ENCODE results near the gene UBE2K.
"Not testable (repeated sequence)": the region's sequence is repeated elsewhere in the genome, so short reads cannot be mapped to it uniquely, and the experiment has no call there.

Gene UBE2K

DNA sequence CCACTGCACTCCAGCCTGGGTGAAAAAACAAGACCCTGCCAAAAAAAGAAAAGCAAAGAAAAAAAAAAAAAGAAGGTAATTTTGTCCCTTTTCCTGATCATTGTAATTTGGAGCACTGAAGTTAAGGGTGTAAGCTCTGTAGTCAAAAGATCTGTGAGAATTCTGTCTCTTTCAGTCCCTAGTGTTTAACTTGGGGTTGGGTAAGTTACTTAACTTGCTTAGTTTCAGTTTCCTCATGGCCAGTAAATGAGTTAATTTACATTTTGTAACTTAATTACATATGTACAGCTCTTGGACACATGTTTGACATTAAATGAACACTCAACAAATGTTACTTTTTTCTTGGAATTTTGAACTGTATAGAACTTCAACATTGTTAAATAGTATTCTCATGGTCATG, 10.9 kb upstream of the UBE2K start:
- H3K27me3 ChIP-seq (ENCODE audit: control insufficient read depth in 1 of 2, insufficient read depth in 2 of 2, low read length in 2 of 2), result no peaks in the 10 kb centered on the region
- H3K9me3 ChIP-seq (ENCODE audit: control insufficient read depth in 2 of 2, low read length in 2 of 2), result no peaks in the 10 kb centered on the region
- no peak overlapping the region for H3K9ac ChIP-seq (ENCODE audit: low read length in 2 of 2)
- H3K36me3 ChIP-seq (ENCODE audit: control insufficient read depth in 2 of 2, insufficient read depth in 2 of 2, low read length in 2 of 2), result no peaks in the 10 kb centered on the region
- no peak overlapping the region for H3K27ac ChIP-seq (ENCODE audit: low read length)
- no peaks in the 10 kb centered on the region for H3K4me1 ChIP-seq (ENCODE audit: control insufficient read depth, insufficient read depth, low read length)
- H3K4me3 ChIP-seq (ENCODE audit: low read length in 2 of 2), result no peak overlapping the region

DNA sequence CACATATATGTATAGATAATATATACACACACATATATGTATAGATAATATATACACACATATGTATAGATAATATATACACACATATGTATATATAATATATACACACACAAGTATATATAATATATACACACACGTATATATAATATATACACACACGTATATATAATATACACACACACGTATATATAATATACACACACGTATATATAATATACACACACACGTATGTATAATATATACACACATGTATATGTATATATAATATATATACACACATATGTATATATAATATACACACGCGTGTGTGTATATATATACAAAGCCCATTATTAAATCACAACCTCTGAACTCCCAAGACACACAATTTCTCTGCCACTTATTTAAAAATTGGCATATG, 8.0 kb upstream of the UBE2K start:
- Histone ChIP-seq H3K27me3 (ENCODE audit: control insufficient read depth in 1 of 2, insufficient read depth in 2 of 2, low read length in 2 of 2) (no peaks in the 10 kb centered on the region), H3K36me3 (ENCODE audit: control insufficient read depth in 2 of 2, insufficient read depth in 2 of 2, low read length in 2 of 2) (no peaks in the 10 kb centered on the region), H3K27ac (ENCODE audit: low read length) (no peak overlapping the region), H3K9ac (ENCODE audit: low read length in 2 of 2) (no peak overlapping the region), H3K9me3 (ENCODE audit: control insufficient read depth in 2 of 2, low read length in 2 of 2) (no peaks in the 10 kb centered on the region), H3K4me1 (ENCODE audit: control insufficient read depth, insufficient read depth, low read length) (no peaks in the 10 kb centered on the region), H3K4me3 (ENCODE audit: low read length in 2 of 2) (no peak overlapping the region)

DNA sequence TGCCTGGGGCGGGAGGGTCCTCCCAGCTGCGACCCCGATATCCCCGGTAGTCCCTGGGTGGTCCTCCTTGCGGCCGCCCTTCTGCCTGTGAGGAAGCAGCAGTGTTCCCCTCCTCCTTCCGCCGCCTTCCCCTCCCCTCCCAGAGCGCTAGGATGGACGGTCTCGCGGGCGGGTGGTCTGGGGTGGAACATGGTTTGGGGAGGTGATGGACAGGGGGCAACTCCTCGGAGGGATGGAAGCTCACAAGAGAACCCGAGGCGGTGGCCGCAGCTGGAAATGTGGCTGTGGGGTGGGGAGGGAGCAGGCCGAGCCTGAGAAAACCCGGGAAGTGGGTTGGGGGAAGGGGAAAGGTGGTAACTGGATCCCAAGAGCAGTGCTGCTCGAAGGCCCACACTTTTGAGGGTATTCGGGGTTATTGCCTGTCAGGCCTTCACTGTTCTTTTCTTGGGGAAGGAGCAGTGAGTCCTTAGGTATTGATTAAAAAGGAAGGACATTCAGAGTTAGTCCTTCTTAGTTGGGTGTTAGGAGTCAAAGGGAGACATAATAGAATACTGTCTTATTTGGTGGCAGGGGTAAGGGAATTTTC, 581 bp downstream of the UBE2K start:
- H3K9ac ChIP-seq (ENCODE audit: low read length in 2 of 2), result peak overlapping the region; percentile 86 to 88
- H3K4me1 ChIP-seq (ENCODE audit: control insufficient read depth, insufficient read depth, low read length), result peaks cover 5% of the 10 kb centered on the region
- H3K27ac ChIP-seq (ENCODE audit: low read length), result peak overlapping the region; percentile 87
- H3K4me3 ChIP-seq (ENCODE audit: low read length in 2 of 2), result peak overlapping the region; percentile 72 to 95
- H3K36me3 ChIP-seq (ENCODE audit: control insufficient read depth in 2 of 2, insufficient read depth in 2 of 2, low read length in 2 of 2), result peaks cover 0 to 2% of the 10 kb centered on the region in 2 donors
- H3K27me3 ChIP-seq (ENCODE audit: control insufficient read depth in 1 of 2, insufficient read depth in 2 of 2, low read length in 2 of 2), result no peaks in the 10 kb centered on the region
- no peaks in the 10 kb centered on the region for H3K9me3 ChIP-seq (ENCODE audit: control insufficient read depth in 2 of 2, low read length in 2 of 2)

DNA sequence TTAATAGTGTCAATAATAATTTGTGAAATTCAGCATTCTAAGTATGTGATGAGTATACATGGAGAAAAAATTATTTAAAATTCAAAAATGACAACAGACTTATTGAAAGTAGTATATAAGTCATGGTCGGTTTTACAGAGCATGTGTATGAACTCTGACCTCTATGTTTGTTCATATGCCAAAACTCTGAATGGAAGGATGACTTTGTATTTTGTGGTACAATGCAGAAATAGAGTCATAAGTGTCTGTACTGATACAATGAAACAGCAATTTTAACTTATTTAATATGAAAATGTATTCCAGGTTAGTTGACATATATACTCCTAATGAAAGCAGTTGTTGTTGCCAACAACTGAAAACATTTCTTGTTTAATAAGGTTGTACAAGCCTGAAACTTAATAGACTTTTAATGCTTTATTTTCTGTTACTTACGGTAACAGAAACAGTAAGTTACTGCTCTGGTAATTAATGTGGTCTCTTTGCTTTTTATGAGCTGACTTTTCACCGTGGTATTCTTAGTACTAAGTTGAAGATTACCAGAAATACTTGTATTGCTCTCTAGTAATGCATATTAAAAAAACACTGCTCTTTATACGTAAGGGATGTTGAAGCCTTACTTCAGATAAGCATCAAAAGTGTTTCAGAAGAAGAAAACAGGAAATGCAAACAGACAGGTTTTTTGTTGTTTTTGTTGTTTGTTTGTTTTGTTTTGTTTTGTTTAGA, 1.9 kb downstream of the UBE2K start:
- Histone ChIP-seq H3K27ac (ENCODE audit: low read length) (no peak overlapping the region), H3K27me3 (ENCODE audit: control insufficient read depth in 1 of 2, insufficient read depth in 2 of 2, low read length in 2 of 2) (no peaks in the 10 kb centered on the region), H3K36me3 (ENCODE audit: control insufficient read depth in 2 of 2, insufficient read depth in 2 of 2, low read length in 2 of 2) (peaks cover 0 to 2% of the 10 kb centered on the region in 2 donors), H3K4me3 (ENCODE audit: low read length in 2 of 2) (peak overlapping the region; percentile 72 to 95), H3K4me1 (ENCODE audit: control insufficient read depth, insufficient read depth, low read length) (peaks cover 5% of the 10 kb centered on the region), H3K9me3 (ENCODE audit: control insufficient read depth in 2 of 2, low read length in 2 of 2) (no peaks in the 10 kb centered on the region), H3K9ac (ENCODE audit: low read length in 2 of 2) (peak overlapping the region in 1 of 2 donors; percentile 88)

DNA sequence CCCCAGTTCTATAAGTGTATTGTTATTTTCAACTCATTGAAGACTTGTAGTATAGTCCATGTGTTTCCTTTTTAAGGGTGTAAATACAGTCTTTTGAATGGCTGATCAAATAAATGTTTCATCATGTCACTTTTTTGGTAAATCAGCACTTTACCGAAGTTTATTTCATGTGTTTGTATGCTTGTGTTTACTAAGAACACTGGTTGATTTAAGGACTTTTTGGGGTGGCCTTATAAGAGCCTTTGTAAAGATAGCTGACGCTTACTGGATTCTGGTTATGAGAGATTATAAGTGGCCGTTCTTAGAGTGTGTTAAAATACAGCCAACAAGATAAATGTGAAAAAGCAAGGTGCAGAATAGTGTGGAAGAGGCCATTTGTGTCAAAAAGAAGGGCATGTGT, 2.6 kb downstream of the UBE2K start:
- Histone ChIP-seq H3K36me3 (ENCODE audit: control insufficient read depth in 2 of 2, insufficient read depth in 2 of 2, low read length in 2 of 2) (peaks cover 0 to 2% of the 10 kb centered on the region in 2 donors), H3K27me3 (ENCODE audit: control insufficient read depth in 1 of 2, insufficient read depth in 2 of 2, low read length in 2 of 2) (no peaks in the 10 kb centered on the region), H3K4me3 (ENCODE audit: low read length in 2 of 2) (peak overlapping the region in 1 of 2 donors; percentile 72), H3K27ac (ENCODE audit: low read length) (no peak overlapping the region), H3K9ac (ENCODE audit: low read length in 2 of 2) (no peak overlapping the region), H3K9me3 (ENCODE audit: control insufficient read depth in 2 of 2, low read length in 2 of 2) (no peaks in the 10 kb centered on the region), H3K4me1 (ENCODE audit: control insufficient read depth, insufficient read depth, low read length) (peaks cover 5% of the 10 kb centered on the region)

DNA sequence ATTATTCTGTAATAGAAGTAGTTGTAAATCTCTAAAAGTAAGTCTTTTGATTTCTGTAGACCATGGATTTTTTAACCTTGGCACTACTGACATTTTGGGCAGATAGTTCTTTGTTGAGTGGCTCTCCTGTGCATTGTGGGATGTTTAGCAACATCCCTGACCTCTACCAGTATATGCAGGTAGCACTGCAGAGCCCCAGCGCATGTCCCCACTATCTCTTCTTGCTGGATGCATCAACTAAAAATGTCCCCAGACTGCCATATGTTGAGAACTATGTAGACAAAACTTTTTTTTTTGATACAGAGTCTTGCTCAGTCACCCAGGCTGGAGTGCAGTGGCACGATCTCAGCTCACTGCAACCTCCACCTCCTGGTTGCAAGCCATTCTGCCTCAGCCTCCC, 4.8 kb downstream of the UBE2K start:
- Histone ChIP-seq H3K27me3 (ENCODE audit: control insufficient read depth in 1 of 2, insufficient read depth in 2 of 2, low read length in 2 of 2) (no peaks in the 10 kb centered on the region), H3K4me1 (ENCODE audit: control insufficient read depth, insufficient read depth, low read length) (no peaks in the 10 kb centered on the region), H3K4me3 (ENCODE audit: low read length in 2 of 2) (no peak overlapping the region), H3K36me3 (ENCODE audit: control insufficient read depth in 2 of 2, insufficient read depth in 2 of 2, low read length in 2 of 2) (peaks cover 0 to 2% of the 10 kb centered on the region in 2 donors), H3K27ac (ENCODE audit: low read length) (no peak overlapping the region), H3K9ac (ENCODE audit: low read length in 2 of 2) (no peak overlapping the region), H3K9me3 (ENCODE audit: control insufficient read depth in 2 of 2, low read length in 2 of 2) (no peaks in the 10 kb centered on the region)

DNA sequence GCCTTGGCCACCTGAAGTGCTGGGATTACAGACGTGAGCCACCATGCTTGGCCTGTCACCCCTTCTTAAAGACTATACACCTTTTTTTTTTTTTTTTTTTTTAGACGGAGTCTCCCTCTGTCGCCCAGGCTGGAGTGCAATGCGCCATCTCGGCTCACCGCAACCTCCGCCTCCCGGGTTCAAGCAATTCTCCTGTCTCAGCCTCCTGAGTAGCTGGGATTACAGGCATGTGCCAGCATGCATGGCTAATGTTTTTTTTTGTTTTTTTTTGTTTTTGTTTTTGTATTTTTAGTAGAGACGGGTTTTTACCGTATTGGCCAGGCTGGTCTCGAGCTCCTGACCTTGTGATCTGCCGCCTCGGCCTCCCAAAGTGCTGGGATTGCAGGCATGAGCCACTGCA, 6.9 kb downstream of the UBE2K start:
- H3K27me3 ChIP-seq (ENCODE audit: control insufficient read depth in 1 of 2, insufficient read depth in 2 of 2, low read length in 2 of 2); H3K27ac ChIP-seq (ENCODE audit: low read length); H3K4me3 ChIP-seq (ENCODE audit: low read length in 2 of 2); H3K36me3 ChIP-seq (ENCODE audit: control insufficient read depth in 2 of 2, insufficient read depth in 2 of 2, low read length in 2 of 2); H3K9me3 ChIP-seq (ENCODE audit: control insufficient read depth in 2 of 2, low read length in 2 of 2); H3K9ac ChIP-seq (ENCODE audit: low read length in 2 of 2); H3K4me1 ChIP-seq (ENCODE audit: control insufficient read depth, insufficient read depth, low read length): not testable (repeated sequence)

DNA sequence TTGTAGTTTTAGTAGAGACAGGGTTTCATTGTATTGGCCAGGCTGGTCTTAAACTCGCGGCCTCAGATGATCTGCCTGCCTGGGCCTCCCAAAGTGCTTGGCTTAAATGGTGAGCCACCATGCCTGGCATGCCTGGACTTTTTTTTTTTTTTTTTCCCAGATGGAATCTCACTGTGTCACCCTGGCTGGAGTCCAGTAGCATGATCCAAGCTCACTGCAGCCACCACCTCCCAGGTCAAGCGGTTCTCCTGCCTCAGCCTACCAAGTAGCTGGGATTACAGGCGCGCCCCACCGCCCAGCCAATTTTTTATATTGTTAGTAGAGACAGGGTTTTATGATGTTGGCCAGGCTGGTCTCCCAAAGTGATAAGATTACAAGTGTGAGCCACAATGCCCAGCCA, 8.4 kb downstream of the UBE2K start:
- H3K4me1 ChIP-seq (ENCODE audit: control insufficient read depth, insufficient read depth, low read length), result no peaks in the 10 kb centered on the region
- no peaks in the 10 kb centered on the region for H3K27me3 ChIP-seq (ENCODE audit: control insufficient read depth in 1 of 2, insufficient read depth in 2 of 2, low read length in 2 of 2)
- H3K9ac ChIP-seq (ENCODE audit: low read length in 2 of 2), result no peak overlapping the region
- no peak overlapping the region for H3K4me3 ChIP-seq (ENCODE audit: low read length in 2 of 2)
- H3K27ac ChIP-seq (ENCODE audit: low read length), result no peak overlapping the region
- peaks cover 0 to 2% of the 10 kb centered on the region in 2 donors for H3K36me3 ChIP-seq (ENCODE audit: control insufficient read depth in 2 of 2, insufficient read depth in 2 of 2, low read length in 2 of 2)
- H3K9me3 ChIP-seq (ENCODE audit: control insufficient read depth in 2 of 2, low read length in 2 of 2), result no peaks in the 10 kb centered on the region

DNA sequence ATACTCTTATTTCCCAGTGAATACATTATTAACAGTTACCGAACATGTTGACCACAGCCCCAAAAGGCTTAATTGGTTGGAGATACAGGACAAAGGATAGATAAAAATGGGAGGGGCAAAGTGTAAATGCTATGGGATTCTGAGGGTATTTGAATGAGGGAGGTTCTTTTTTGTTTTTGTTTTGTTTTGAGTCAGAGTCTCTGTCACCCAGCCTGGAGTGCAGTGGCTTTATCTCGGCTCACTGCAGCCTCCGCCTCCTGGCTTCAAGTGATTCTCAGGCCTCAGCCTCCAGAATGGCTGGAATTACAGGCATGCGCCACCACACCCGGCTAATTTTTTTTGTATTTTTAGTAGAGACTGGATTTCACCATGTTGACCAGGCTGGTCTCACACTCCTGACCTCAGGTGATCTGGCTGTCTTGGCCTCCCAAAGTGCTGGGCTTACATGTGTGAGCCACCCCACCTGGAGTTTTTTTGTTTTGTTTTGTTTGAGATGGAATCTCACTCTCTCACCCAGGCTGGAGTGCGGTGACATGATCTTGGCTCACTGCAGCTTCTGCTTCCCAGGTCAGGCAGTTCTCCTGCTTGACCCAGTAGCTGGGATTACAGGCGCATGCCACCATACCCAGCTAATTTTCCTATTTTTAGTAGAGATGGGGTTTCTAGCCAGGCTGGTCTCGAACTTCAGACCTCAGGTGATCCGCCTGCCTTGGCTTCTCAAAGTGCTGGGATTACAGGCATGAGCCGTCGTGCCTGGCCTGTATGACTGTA, 9.0 kb downstream of the UBE2K start:
- H3K4me1 ChIP-seq (ENCODE audit: control insufficient read depth, insufficient read depth, low read length), result no peaks in the 10 kb centered on the region
- no peaks in the 10 kb centered on the region for H3K27me3 ChIP-seq (ENCODE audit: control insufficient read depth in 1 of 2, insufficient read depth in 2 of 2, low read length in 2 of 2)
- no peak overlapping the region for H3K27ac ChIP-seq (ENCODE audit: low read length)
- no peak overlapping the region for H3K4me3 ChIP-seq (ENCODE audit: low read length in 2 of 2)
- no peaks in the 10 kb centered on the region for H3K9me3 ChIP-seq (ENCODE audit: control insufficient read depth in 2 of 2, low read length in 2 of 2)
- H3K9ac ChIP-seq (ENCODE audit: low read length in 2 of 2), result no peak overlapping the region
- H3K36me3 ChIP-seq (ENCODE audit: control insufficient read depth in 2 of 2, insufficient read depth in 2 of 2, low read length in 2 of 2), result peaks cover 0 to 2% of the 10 kb centered on the region in 2 donors

DNA sequence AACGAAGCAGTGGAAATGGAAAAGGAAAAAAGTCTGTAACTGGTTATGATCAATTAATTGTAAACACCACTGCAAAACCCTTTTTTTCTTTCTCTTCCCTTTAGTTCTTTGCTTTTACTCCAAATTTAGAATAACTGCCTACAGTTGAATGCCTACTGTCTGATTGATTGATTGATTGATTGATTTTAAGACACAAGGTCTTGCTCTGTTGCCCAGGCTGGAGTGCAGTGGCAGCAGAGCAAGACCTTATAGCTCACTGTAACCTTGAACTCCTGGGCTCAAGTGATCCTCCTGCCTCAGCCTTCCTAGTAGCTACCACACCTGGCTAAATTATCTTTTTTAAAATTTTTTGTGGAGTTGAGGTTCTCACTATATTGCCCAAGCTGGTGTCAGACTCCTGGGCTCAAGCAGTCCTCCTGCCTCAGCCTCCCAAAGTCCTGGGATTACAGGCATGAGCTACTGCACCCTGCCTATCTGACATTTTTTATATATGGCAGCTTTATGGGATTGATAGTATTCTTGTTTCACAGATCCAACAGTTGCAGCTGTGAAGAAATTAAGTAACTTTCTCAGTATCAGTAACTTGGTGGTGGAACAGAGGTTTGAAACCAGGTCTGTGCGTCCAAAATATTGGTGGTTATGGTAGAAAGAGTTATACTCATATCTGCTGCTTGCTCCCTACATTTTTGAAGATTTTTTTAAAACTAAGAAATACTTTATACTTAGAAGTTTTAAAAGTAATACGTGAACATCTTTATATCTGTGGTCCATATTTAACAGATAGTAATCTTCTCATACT, 12.4 kb downstream of the UBE2K start:
- Histone ChIP-seq H3K4me3 (ENCODE audit: low read length in 2 of 2) (no peak overlapping the region), H3K27me3 (ENCODE audit: control insufficient read depth in 1 of 2, insufficient read depth in 2 of 2, low read length in 2 of 2) (no peaks in the 10 kb centered on the region), H3K36me3 (ENCODE audit: control insufficient read depth in 2 of 2, insufficient read depth in 2 of 2, low read length in 2 of 2) (no peaks in the 10 kb centered on the region), H3K9me3 (ENCODE audit: control insufficient read depth in 2 of 2, low read length in 2 of 2) (no peaks in the 10 kb centered on the region), H3K27ac (ENCODE audit: low read length) (no peak overlapping the region), H3K4me1 (ENCODE audit: control insufficient read depth, insufficient read depth, low read length) (peaks cover 3% of the 10 kb centered on the region), H3K9ac (ENCODE audit: low read length in 2 of 2) (no peak overlapping the region)
